GM18499 (cell line): ENCODE measurements around the gene STC2.

Experiments
- ATAC-seq: cut with Tn5 transposase; IDR thresholded peaks from one replicate; pipeline ENCODE4 v1.9.1; 2021; ENCODE audit warnings: moderate number of reproducible peaks; ENCODE audit not compliant: insufficient read depth, unreplicated experiment

Gene STC2

GRCh38 chr5:173329491-173330337 lies 1.5 kb upstream of the STC2 start:
- ATAC-seq = no peak

- ATAC-seq = no peak
Measured at GRCh38 chr5:173328844-173329490, 753 bp upstream of the STC2 start.

- ATAC-seq = no peak
Measured at GRCh38 chr5:173327084-173327947, 898 bp downstream of the STC2 start.

GRCh38 chr5:173326501-173326960 lies 1.7 kb downstream of the STC2 start:
- ATAC-seq = no peak

- ATAC-seq = no peak
Measured at GRCh38 chr5:173325091-173325698, 3.0 kb downstream of the STC2 start.

- no peak for ATAC-seq
Measured at GRCh38 chr5:173324115-173325001, 3.9 kb downstream of the STC2 start.

- ATAC-seq = no peak
Measured at GRCh38 chr5:173323799-173324114, 4.5 kb downstream of the STC2 start.

- ATAC-seq = no peak
Measured at GRCh38 chr5:173323106-173323798, 5.0 kb downstream of the STC2 start.

- no peak for ATAC-seq
Measured at GRCh38 chr5:173321886-173322285, 6.3 kb downstream of the STC2 start.

GRCh38 chr5:173320259-173320658 lies 8.0 kb downstream of the STC2 start:
- no peak for ATAC-seq

GRCh38 chr5:173319646-173320045 lies 8.6 kb downstream of the STC2 start:
- no peak for ATAC-seq

GRCh38 chr5:173318881-173319620 lies 9.2 kb downstream of the STC2 start:
- ATAC-seq = no peak

GRCh38 chr5:173318330-173318729 lies 9.9 kb downstream of the STC2 start:
- ATAC-seq = no peak

- no peak for ATAC-seq
Measured at GRCh38 chr5:173317852-173318251, 10.4 kb downstream of the STC2 start.

- ATAC-seq = no peak
Measured at GRCh38 chr5:173317091-173317730, 11.0 kb downstream of the STC2 start.

GRCh38 chr5:173316339-173317020 lies 11.7 kb downstream of the STC2 start:
- ATAC-seq = no peak
